HCT116 (cell line): ENCODE measurements around the gene MUC16. TPM values are rescaled to one million over a fixed set of nuclear protein-coding genes. Genes with fewer than 3 reads are reported as not detected.

Source experiments
- ATAC-seq: fragments of 200-7000 bp; cut with Tn5 transposase; 2 replicates; pipeline ENCODE4 v1.9.1; 2020; ENCODE audit warnings: mild to moderate bottlenecking, moderate library complexity
- BruUV-seq: library from RNA; stranded (reverse); fragments of 400-500 nt; replicated peaks from 2 replicates; lab custom pipeline; 2021; lab: Mats Ljungman, UMichigan
- CTCF ChIA-PET: fragments of 300-600 bp; sonication (Branson Sonifier 250); formaldehyde crosslinking; loops from one replicate; lab custom pipeline; 2021; ENCODE audit warnings: antibody characterized with exemption; lab: Charles Lee
- POLR2A ChIA-PET: fragments of 300-600, 350-600 bp; sonication (Branson Sonifier 250); formaldehyde crosslinking; loops from one replicate; lab custom pipeline; 2021; ENCODE audit warnings: antibody characterized with exemption; lab: Charles Lee
- RAD21 ChIA-PET, 2 experiments: fragments of 300-600 bp; sonication (Branson Sonifier 250); formaldehyde crosslinking; loops; one replicate each; lab custom pipeline; 2023; ENCODE audit warnings: low total read pairs in 2 of 2; ENCODE audit not compliant: uncharacterized antibody in 2 of 2, unreplicated experiment in 2 of 2, low non-redundant PET in 1 of 2; lab: Charles Lee
- DNase-seq: peaks from one replicate; pipeline ENCODE4 v3.0.0-alpha.2; 2010; ENCODE audit warnings: low read depth, low spot score
- H2AFZ ChIP-seq: fragments of 200-600 bp; shearing (Covaris generic), sonication (generic); 2 replicates; pipeline ENCODE4 v1.6.1; 2017; ENCODE audit warnings: low read depth, mixed run types, mixed read lengths, antibody characterized with exemption, low read length; ENCODE audit not compliant: poor library complexity, severe bottlenecking
- H3K27ac ChIP-seq: 2 replicates; pipeline ENCODE4 v1.5.1; 2012; ENCODE audit warnings: low read depth, low read length
- H3K27me3 ChIP-seq: fragments of 200-600 bp; sonication (generic); 2 replicates; pipeline ENCODE4 v1.6.1; 2016; ENCODE audit warnings: mixed run types, low read length, mixed read lengths; ENCODE audit not compliant: insufficient read depth
- H3K36me3 ChIP-seq, 2 experiments: fragments of 200-500 bp in 1 of 2; fragments of 200-600 bp in 1 of 2; sonication (Bioruptor generic) in 1 of 2; sonication (generic) in 1 of 2; 2 replicates each; pipeline versions ENCODE4 v1.5.1 to v1.6.1; 2014 to 2016; ENCODE audit warnings: low read length in 2 of 2, inconsistent platforms in 1 of 2, mixed read lengths in 1 of 2, mixed run types in 1 of 2; ENCODE audit not compliant: insufficient read depth in 2 of 2, control insufficient read depth in 1 of 2
- H3K4me1 ChIP-seq, 2 experiments: fragments of 200-600 bp in 1 of 2; sonication (generic) in 1 of 2; 2 replicates each; pipeline versions ENCODE4 v1.5.1 to v1.6.1; 2012 to 2017; ENCODE audit warnings: low read length in 2 of 2, inconsistent platforms in 1 of 2, mild to moderate bottlenecking in 1 of 2, mixed read lengths in 1 of 2, mixed run types in 1 of 2, moderate library complexity in 1 of 2; ENCODE audit not compliant: insufficient read depth in 2 of 2, control insufficient read depth in 1 of 2
- H3K4me2 ChIP-seq: fragments of 200-600 bp; sonication (generic); 2 replicates; pipeline ENCODE4 v1.6.1; 2017; ENCODE audit warnings: mixed run types, low read length, mixed read lengths
- H3K4me3 ChIP-seq, 2 experiments: fragments of 200-600 bp in 1 of 2; sonication (generic) in 1 of 2; replicated peaks in 1 of 2; 2 replicates each; pipeline ENCODE4 v1.5.1; 2011 to 2016; ENCODE audit warnings: low read length in 2 of 2, control low read depth in 1 of 2, low read depth in 1 of 2, mild to moderate bottlenecking in 1 of 2, mixed read lengths in 1 of 2, mixed run types in 1 of 2
- H3K79me2 ChIP-seq: fragments of 200-600 bp; sonication (generic); 2 replicates; pipeline ENCODE4 v1.6.1; 2017; ENCODE audit warnings: mild to moderate bottlenecking, mixed run types, low read length, moderate library complexity, mixed read lengths; ENCODE audit not compliant: insufficient read depth
- H3K9ac ChIP-seq: fragments of 200-600 bp; sonication (generic); 2 replicates; pipeline ENCODE4 v1.6.1; 2016; ENCODE audit warnings: low read length, mixed read lengths
- H3K9me2 ChIP-seq: fragments of 200-600 bp; sonication (generic), shearing (Covaris generic); 2 replicates; pipeline ENCODE4 v1.6.1; 2017; ENCODE audit warnings: mixed run types, mild to moderate bottlenecking, moderate library complexity; ENCODE audit not compliant: insufficient read depth
- H3K9me3 ChIP-seq, 2 experiments: fragments of 200-500 bp in 1 of 2; fragments of 200-600 bp in 1 of 2; sonication (Bioruptor generic) in 1 of 2; sonication (generic) in 1 of 2; 2 replicates each; pipeline ENCODE4 v1.6.1; 2014 to 2017; ENCODE audit warnings: low read length in 2 of 2, mixed read lengths in 2 of 2, inconsistent platforms in 1 of 2, low read depth in 1 of 2, mild to moderate bottlenecking in 1 of 2, mixed run types in 1 of 2, moderate library complexity in 1 of 2; ENCODE audit not compliant: control insufficient read depth in 1 of 2, insufficient read depth in 1 of 2
- H4K20me1 ChIP-seq: fragments of 200-600 bp; sonication (generic), shearing (Covaris generic); 2 replicates; pipeline ENCODE4 v1.6.1; 2017; ENCODE audit warnings: mixed run types, mild to moderate bottlenecking, moderate library complexity; ENCODE audit not compliant: insufficient read depth
- ATF3 ChIP-seq: IDR thresholded peaks from 2 replicates; pipeline ENCODE4 v1.6.1; 2012
- CBX3 ChIP-seq: IDR thresholded peaks from 2 replicates; pipeline ENCODE4 v1.6.1; 2012; ENCODE audit warnings: low read depth
- REST ChIP-seq: IDR thresholded peaks from 2 replicates; pipeline ENCODE4 v1.6.1; 2012; ENCODE audit warnings: low read depth
- ZBTB33 ChIP-seq: IDR thresholded peaks from 2 replicates; pipeline ENCODE4 v1.6.1; 2011; ENCODE audit warnings: mild to moderate bottlenecking, low read length, moderate library complexity; ENCODE audit not compliant: insufficient replicate concordance; ENCODE audit errors: extremely low read depth
- intact Hi-C: fragments of 100-400 bp; cut with micrococcal nuclease; formaldehyde crosslinking; loops from 2 replicates; pipeline ENCODE4 v1.10.0; 2022
- total RNA-seq: library from RNA; stranded (reverse); gene quantifications from one replicate; pipeline ENCODE4 v1.2.1, GENCODE V29; 2021; ENCODE audit not compliant: unreplicated experiment

Gene MUC16
- total RNA-seq, 1 experiment from 2014 or later, result 0.12 TPM

GRCh38 chr19:8973501-8974091 is 36.6 kb downstream of the MUC16 start:
- Histone ChIP-seq H3K9me2 (no peaks in the 10 kb centered on the region), H3K9me3 (no peaks in the 10 kb centered on the region), H3K36me3 (no peaks in the 10 kb centered on the region), H3K27me3 (no peaks in the 10 kb centered on the region), H2AFZ (no peak overlapping the region), H4K20me1 (no peaks in the 10 kb centered on the region), H3K27ac (no peak overlapping the region), H3K4me1 (no peaks in the 10 kb centered on the region), H3K9ac (no peak overlapping the region), H3K79me2 (no peaks in the 10 kb centered on the region), H3K4me3 (no peak overlapping the region), H3K4me2 (no peak overlapping the region)
- RAD21 ChIA-PET, result no interaction called here
- BruUV-seq, result no TSS peak
- POLR2A ChIA-PET, result no interaction called here
- TF ChIP-seq ATF3, result no peak
- peak; percentile 84 for TF ChIP-seq REST
- intact Hi-C loops, result no loop called here
- CTCF ChIA-PET, result no interaction called here
- no peak for DNase-seq
- no peak for ATAC-seq

GRCh38 chr19:8965887-8966286 is 44.3 kb downstream of the MUC16 start:
- ChIA-PET RAD21 (no interaction called here), POLR2A (no interaction called here)
- Histone ChIP-seq H3K9me3 (no peaks in the 10 kb centered on the region), H4K20me1 (no peaks in the 10 kb centered on the region), H3K9ac (no peak overlapping the region), H3K27ac (no peak overlapping the region), H3K36me3 (no peaks in the 10 kb centered on the region)
- no peak for ATAC-seq
- DNase-seq, result no peak
- intact Hi-C loops, result no loop called here
- no TSS peak for BruUV-seq
- TF ChIP-seq ZBTB33 (no peak), REST (peak; percentile 81), CBX3 (no peak)
- TF ChIP-seq, all 23 proteins: peak for 1
- no peaks in the 10 kb centered on the region for H3K4me1 ChIP-seq
- CTCF ChIA-PET, result no interaction called here
- H3K27me3 ChIP-seq, result peaks cover 9% of the 10 kb centered on the region; the same call in 1 of the 2 replicates
- no peak overlapping the region for H3K4me2 ChIP-seq
- H3K4me3 ChIP-seq, result no peak overlapping the region
- H3K9me2 ChIP-seq, result no peaks in the 10 kb centered on the region
- H2AFZ ChIP-seq, result no peak overlapping the region
- H3K79me2 ChIP-seq, result no peaks in the 10 kb centered on the region
